GM18907 (cell line): ENCODE data around the gene SIRPD.
"Not testable (repeated sequence)": the region's sequence is repeated elsewhere in the genome, so short reads cannot be mapped to it uniquely, and the experiment has no call there.

Experiments
- ATAC-seq: cut with Tn5 transposase; IDR thresholded peaks from one replicate; pipeline ENCODE4 v1.9.1; 2021; ENCODE audit warnings: mild to moderate bottlenecking, moderate library complexity; ENCODE audit not compliant: unreplicated experiment

Gene SIRPD

GRCh38 chr20:1497371-1497770 is 60.1 kb downstream of the SIRPD start:
- not testable (repeated sequence) for ATAC-seq

GRCh38 chr20:1496930-1497329 is 60.6 kb downstream of the SIRPD start:
- ATAC-seq = no peak

DNA sequence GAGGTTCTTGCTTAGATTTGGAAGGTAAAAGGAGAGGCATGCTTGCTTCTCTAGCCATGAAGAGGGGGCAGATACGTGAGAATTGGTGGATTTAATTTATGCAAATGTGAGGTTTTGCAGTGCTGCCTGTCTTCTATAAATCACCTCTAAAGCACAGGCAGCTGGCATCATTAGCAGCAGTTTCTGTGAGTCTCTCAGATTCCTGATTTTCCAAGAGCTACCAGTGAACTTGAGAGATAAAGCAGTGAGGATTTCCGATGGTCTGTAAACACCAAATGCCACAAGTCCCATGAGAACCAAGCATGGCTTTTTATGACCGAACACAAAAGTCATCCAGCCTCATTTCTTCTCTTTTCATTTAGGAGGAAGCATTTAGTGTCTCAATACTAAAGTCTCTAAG is 63.1 kb downstream of the SIRPD start:
- ATAC-seq = no peak

DNA sequence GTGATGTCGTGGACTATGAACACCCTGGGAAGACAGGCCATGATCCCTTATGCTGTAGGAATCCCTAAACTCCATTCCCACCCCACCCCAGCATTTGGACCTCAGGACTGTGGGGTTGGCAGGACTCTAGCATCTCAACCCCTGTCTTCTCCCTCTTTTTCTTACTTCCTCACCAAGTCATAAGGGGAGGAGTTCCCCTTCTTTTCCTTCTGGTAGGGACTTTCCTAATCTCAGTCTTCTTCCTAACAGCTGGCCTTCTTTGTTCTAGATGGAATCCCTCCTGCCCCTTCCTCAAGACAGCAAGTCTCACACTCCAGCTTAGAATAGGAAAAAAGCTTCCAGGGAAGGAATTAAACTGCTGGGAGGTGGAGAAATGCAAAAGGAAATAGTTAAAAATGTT is 64.0 kb downstream of the SIRPD start:
- no peak for ATAC-seq

DNA sequence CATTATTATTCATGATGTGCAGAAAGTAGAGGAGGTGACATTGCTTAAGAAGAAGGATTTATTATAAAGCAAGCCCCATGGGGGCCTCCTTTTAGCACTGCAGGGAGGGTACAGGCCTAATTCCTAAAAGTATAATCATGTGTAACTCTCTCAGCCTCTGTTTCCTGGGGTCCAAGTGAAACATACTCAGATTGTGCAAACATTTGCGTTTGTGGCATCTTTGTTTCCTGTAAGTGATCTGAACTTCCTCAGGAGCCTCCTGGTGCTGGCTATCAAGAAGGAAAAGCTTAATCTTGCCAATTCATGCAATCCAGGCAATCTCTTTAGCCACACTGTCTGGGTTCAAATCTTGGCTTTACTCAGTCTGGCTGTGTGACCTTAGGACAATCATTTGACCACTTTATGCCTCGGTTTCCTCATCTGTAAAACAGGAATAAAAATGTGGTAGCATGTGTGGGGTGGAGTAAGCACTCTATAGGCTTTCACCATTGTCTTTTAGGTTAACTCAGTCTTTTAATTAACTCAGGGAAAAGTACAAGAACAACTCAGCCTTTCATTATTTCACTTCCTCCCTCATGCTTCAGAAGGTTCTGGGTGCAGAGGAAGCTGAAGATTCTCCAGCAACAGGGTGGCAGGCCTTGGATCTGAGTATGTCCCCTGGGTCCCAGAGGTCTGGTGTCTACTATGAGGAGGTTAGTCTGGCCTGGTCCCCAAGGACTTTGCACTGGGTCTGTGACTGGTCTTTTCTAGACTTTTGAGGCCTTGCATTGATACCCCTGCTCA is 65.5 kb downstream of the SIRPD start:
- ATAC-seq = no peak

- ATAC-seq = no peak
These were observed 66.1 kb downstream of the SIRPD start, which contains the start of gene SIRPB2 for GRCh38 chr20:1491281-1491840. TSS of gene SIRPB2 (minus strand) at chr20:1491420. CDS start at chr20:1491359, 61 bp downstream.

GRCh38 chr20:1490643-1491195 is 66.8 kb downstream of the SIRPD start:
- no peak for ATAC-seq

DNA sequence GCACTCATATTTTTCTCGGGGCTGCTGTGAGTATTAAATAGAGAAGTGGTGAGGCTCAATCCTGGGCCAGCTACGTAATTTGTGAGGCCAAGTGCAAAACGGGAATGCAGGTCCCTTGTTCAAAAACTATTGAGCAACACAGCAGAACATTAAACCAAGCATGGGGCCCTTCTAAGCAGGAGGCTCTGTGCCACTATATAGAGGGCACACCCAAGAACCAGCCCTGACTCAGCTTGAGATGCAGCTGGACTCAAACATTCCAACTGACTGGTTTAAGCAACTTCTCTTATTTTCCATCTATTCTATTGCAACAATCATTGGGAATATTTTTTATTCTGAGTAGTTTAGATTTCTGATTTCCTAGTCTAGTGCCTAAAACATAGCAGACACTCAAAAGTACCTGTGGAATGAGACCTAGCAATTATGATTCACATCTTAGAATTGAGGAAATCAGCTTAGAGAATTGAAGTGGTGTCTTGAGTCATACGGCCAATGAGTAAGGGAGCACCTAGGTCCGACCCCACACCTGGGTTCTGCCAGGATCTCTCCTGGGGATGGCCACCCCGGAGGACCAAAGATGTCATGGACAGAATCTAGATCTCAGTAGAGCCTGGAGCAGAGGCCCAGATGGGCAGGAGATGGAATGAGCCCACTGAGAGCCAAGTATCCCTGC is 67.6 kb downstream of the SIRPD start:
- ATAC-seq = no peak

DNA sequence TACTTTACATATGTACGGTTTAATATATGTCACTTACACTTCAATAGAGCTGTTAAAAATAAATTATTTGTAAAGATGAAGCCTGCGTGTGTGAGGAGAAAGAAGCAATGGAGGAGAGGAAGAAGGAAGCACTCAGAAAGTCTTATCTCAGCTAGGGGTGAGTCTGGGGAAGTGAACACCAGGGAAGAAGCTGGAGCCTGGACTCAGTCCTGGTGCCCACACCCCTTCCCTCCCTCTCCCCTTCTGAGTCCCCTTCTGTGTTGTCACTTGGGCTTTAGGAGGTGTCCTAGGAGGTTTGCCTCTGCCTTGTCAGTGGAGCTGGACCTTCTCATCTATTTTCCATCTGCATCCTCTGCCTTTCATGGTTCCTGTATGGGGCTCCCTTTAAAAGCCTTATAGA is 68.2 kb downstream of the SIRPD start:
- no peak for ATAC-seq

DNA sequence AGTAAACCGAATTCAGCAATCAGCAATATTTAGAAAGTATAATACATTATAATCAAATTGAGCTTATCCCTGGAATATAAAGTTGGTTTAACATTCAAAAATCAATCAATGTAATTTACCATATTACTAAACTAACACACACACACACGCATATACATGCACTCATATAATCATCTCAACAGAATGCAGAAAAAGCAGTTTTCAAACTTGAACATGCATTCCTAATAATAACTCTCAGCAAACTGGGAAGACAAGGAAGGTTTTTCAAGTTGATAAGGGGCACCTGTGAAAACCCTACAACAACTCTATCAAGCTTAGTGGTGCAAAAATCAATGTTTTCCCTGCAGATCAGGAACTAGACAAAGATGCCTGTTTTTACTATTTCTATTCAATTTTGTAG is 70.9 kb downstream of the SIRPD start:
- ATAC-seq = no peak

- ATAC-seq = no peak
These were observed 72.9 kb downstream of the SIRPD start for GRCh38 chr20:1484438-1485116.
